LHCN-M2 (cell line): Measurements from ENCODE around the gene KCTD1. TPM values are rescaled to one million over a fixed set of nuclear protein-coding genes. Genes with fewer than 3 reads are reported as not detected.

Experiments used
- DNase-seq: peaks from one replicate; pipeline ENCODE4 v3.0.0-alpha.2; 2012; ENCODE audit warnings: low read depth
- total RNA-seq: library from RNA; depleted of rRNA; stranded (reverse); fragments of >200 nt; gene quantifications from 2 replicates; pipeline ENCODE4 v1.2.3, GENCODE V29; 2014

Gene KCTD1
- total RNA-seq, 1 experiment from 2014 or later = 9.9 TPM

- peak; percentile 69 for DNase-seq
Observed at GRCh38 chr18:26549263-26550094, 1.1 kb upstream of the KCTD1 start.

- no peak for DNase-seq
Observed at GRCh38 chr18:26547646-26548414, 523 bp downstream of the KCTD1 start.

DNA sequence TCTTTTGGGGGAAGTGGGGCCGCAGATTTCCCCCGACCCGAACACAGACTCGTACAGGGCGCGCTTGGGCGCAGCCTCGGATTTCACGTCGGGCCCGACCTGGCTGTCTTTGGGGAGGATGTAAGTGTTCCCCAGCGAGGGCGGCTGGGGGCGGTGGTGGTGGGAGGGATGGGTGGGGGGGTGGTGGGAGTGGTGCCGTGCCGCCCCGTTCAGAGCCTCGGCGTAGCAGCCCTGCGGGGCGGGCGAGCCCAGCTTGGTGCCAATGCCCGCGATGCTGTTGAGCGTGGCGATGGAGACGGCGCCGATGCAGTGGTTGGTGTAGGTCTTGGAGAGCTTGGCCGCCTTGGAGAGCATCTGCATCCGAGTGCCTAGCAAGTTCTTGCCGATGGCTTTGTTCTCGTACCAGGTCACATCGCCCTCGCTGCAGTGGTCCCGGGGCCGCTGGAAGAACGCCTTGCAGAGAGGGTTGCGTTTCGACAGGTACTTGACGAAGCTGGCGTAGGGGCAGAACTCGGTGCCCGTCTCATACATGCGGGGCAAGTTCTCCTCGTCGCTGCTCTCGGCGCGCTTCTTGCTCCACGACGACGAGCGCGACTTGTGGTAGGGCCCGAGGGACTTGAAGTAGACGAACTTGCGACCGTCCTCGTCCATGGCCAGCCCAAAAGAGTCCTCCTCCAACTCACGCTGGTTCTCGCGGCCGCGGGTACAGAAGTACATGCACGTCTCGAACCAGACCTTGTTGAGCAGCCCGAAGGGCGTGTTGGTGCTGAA is 1.3 kb downstream of the KCTD1 start:
- DNase-seq = no peak

GRCh38 chr18:26546170-26546874 is 2.0 kb downstream of the KCTD1 start:
- DNase-seq = no peak

- no peak for DNase-seq
Observed at GRCh38 chr18:26545335-26546123, 2.8 kb downstream of the KCTD1 start.

- DNase-seq = no peak
Observed at GRCh38 chr18:26544451-26544850, 3.9 kb downstream of the KCTD1 start.

- DNase-seq = no peak
Observed at GRCh38 chr18:26543373-26543772, 5.0 kb downstream of the KCTD1 start.

- DNase-seq = peak; percentile 43
Observed at GRCh38 chr18:26540043-26540628, 8.2 kb downstream of the KCTD1 start.

DNA sequence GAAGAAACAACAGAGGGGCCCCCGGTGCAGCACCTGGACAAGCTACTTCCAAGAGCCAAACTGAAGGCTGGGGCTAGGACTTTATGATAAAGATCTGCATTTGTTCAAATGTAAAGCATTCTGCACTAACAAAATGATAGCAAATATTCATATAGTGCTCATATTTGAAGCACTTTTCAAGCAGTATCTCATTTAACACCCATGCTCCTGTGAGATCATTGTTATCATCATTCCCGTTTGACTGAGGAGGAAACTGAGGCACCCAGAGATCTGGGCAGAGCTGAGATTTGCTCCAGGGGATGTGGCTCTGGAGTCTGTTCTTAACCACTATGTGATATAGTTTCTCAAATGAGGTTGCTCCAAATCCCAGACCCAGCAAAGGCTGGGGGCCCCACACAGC is 9.8 kb downstream of the KCTD1 start:
- no peak for DNase-seq

GRCh38 chr18:26536664-26537063 is 11.7 kb downstream of the KCTD1 start:
- DNase-seq = no peak

DNA sequence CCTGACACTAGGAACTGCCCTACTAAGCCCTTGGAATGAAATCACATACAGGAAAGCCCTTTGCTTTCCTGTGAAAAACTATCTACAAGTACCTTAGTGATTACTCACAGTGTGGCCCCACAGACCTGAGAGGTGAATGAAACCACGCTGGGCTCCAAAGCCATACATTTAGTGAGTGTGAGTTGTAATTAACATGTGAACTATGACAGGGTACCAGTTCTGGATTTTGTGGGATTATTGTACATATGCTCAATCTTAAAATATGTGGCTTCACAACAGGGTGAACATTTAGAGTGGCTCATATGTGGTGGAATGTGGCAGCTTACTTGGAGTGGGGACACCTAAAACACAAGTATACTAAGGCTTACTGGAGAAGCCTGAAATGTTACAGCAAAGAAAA is 12.3 kb downstream of the KCTD1 start:
- DNase-seq = no peak

GRCh38 chr18:26535630-26536029 is 12.7 kb downstream of the KCTD1 start:
- DNase-seq = no peak

DNA sequence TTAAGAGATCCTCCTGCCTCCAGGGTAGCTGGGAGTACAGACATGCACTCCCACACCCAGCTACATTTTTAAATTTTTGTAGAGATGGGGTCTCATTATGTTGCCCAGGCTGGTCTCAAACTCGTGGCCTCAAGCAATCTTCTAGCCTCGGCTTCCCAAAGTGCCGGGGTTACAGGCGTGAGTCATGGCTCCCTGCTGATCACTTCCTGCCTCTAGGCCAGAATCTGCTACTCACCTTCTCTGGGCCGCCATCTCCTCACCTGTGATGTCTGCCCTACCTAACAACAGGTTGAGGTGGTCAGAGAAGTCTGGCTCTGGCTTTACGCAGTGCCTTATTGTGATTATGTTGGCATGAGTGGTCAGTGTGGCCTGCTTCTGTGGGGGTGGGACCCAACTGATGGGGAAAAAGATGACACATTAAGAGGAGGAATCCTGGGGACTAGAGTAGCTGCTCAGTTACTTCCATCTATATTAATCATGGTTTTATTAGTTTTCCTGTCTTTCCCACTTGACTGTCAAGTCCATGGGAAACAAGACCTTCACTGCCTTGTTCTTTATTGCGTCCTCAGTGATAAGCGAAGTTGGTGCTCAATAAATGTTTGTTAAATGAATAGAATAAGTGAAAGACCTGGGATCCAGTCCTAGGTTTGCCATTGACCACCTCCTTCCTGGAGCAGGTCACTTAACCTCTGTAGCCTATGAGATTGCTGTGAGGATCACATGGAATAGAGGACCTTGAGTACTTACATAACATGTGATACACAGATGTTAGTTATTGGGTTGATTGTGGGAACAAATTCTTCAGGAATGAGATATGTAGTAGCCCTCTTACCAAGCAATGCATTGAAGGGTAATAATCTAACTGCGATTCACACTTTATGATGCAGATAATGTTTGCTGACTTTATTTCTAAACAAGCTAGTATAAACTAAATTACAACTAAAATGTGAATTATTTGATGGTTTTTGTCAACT is 15.7 kb downstream of the KCTD1 start:
- no peak for DNase-seq

DNA sequence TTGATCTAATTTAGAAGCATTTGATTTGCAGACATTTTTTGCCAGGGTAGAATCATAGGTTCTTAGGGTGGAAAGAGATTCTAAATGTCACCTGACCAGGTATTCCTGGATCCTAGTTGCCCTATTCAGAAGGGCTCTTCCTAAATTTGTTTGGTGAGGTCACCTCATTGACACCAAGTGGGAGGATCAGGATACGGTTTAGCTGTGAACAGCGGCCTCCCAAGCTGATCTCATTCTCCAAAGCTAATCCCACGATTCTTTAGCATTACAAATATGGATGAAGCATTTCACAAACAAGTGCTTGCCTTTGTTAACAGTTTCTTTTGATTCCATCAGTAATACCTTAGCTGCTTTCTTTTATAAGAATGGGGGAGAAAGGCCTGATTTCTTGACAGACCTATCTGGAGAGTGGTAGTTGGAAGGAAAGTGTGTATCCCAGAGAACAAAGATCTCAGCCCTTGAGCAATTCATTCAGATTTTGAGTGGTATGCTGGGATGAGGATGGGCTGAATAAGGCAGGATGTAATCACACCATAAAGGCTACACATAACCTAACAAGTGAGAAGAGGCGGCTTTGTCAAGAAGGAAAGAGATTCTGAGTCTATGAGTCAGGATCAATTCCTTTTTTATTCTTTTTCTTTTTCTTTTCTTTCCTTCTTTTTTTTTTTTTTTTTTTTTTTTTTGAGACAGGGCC is 16.6 kb downstream of the KCTD1 start:
- no peak for DNase-seq

DNA sequence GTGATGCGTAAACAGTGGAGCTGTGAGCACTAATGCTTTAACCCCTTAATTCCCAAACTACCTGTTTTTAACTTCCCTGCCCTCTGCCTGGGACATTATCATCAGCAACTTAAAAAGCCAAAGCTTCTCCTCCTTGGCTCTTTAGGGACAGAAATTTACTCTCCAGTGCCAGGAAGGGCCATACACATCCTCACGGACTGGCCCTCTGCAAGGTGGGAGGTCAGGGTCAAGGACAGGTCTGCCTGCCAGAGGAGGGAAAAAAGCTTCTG is 21.5 kb downstream of the KCTD1 start:
- DNase-seq = no peak

- no peak for DNase-seq
Observed at GRCh38 chr18:26526128-26526965, 22.0 kb downstream of the KCTD1 start.

GRCh38 chr18:26524504-26525351 is 23.6 kb downstream of the KCTD1 start:
- no peak for DNase-seq
